Astrocyte of the cerebellum (primary cell): ENCODE measurements around the gene WDR6.

ENCODE experiments used
- DNase-seq: peaks from one replicate; pipeline ENCODE4 v3.0.0-alpha.2; 2011; ENCODE audit warnings: low read depth
- H3K4me3 ChIP-seq: 2 replicates; pipeline ENCODE4 v1.5.1; 2011; ENCODE audit warnings: mild to moderate bottlenecking, low read depth, low read length, moderate library complexity
- CTCF ChIP-seq: IDR thresholded peaks from 2 replicates; pipeline ENCODE4 v1.5.1; 2012; ENCODE audit warnings: low read length, low read depth, moderate library complexity, mild to moderate bottlenecking; ENCODE audit errors: missing control alignments
- in situ Hi-C: cut with HindIII; loops from 2 replicates; pipeline ENCODE4 v1.10.0; 2017; ENCODE audit warnings: low sequenced_read_pairs

The WDR6 gene

GRCh38 chr3:49022688-49023171, 15.5 kb downstream of the WDR6 start:
- in situ Hi-C loops = no loop called here
- peak overlapping the region; percentile 88 for H3K4me3 ChIP-seq
- DNase-seq = no peak
- no peak for TF ChIP-seq CTCF

- H3K4me3 ChIP-seq = no peak overlapping the region
- no peak for DNase-seq
- TF ChIP-seq CTCF = no peak
- in situ Hi-C loops = no loop called here
Observed at GRCh38 chr3:49023775-49024174, 16.6 kb downstream of the WDR6 start.

- no peak for TF ChIP-seq CTCF
- no peak for DNase-seq
- in situ Hi-C loops = no loop called here
- no peak overlapping the region for H3K4me3 ChIP-seq
Observed at GRCh38 chr3:49024449-49024848, 17.3 kb downstream of the WDR6 start.

- TF ChIP-seq CTCF = no peak
- in situ Hi-C loops = no loop called here
- DNase-seq = no peak
- no peak overlapping the region for H3K4me3 ChIP-seq
Observed at GRCh38 chr3:49025005-49025792, 18.0 kb downstream of the WDR6 start.

- no peak overlapping the region for H3K4me3 ChIP-seq
- no peak for TF ChIP-seq CTCF
- DNase-seq = no peak
- in situ Hi-C loops = no loop called here
Observed at GRCh38 chr3:49025793-49026520, 18.8 kb downstream of the WDR6 start.

- in situ Hi-C loops = no loop called here
- no peak for DNase-seq
- TF ChIP-seq CTCF = no peak
- H3K4me3 ChIP-seq = no peak overlapping the region
Observed at GRCh38 chr3:49026536-49026935, 19.3 kb downstream of the WDR6 start.
